Measurements from ENCODE around the gene NAP1L5. TPM values are rescaled to one million over a fixed set of nuclear protein-coding genes. Genes with fewer than 3 reads are reported as not detected.
A peak's percentile ranks its signal among the peaks of the same experiment; 100 is the strongest.

Gene NAP1L5
- total and polyA plus RNA-seq, 4 donors = 2.0 to 10.0 (median 2.9) TPM

DNA sequence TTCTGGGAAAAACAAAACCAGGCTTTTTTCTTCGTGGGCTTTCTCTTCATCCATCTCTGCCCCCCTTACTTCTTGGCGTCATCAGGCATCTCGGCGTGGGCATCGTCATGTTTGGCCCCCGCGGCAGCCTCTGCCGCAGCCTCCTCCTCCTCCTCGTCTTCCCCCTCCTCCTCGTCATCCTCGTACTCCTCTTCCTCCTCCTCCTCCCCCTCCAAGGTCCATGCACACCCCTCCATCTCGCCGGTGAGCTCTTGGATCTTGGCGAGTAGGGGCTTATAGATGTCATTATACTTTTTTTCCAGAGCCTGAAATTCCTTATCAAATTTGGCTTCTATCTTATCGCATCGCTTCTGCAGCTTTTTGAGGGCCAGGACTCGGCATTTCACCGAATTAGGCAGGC lies 488 bp downstream of the NAP1L5 start:
- Histone ChIP-seq H3K9me3 (ENCODE audit: control insufficient read depth in 4 of 4, low read length in 3 of 4) (no peaks in the 10 kb centered on the region), H3K27me3 (ENCODE audit: control insufficient read depth in 4 of 4, insufficient read depth in 4 of 4, low read length in 3 of 4) (no peaks in the 10 kb centered on the region), H3K36me3 (ENCODE audit: control insufficient read depth in 4 of 4, insufficient read depth in 3 of 4, low read depth in 1 of 4, low read length in 3 of 4) (no peaks in the 10 kb centered on the region), H3K27ac (ENCODE audit: low read depth in 1 of 2, low read length in 2 of 2) (peak overlapping the region; percentile 37 to 39), H3K4me1 (ENCODE audit: control insufficient read depth in 4 of 4, insufficient read depth in 4 of 4, low read length in 3 of 4) (peaks cover 0 to 3% (median 1%) of the 10 kb centered on the region in 4 donors), H3K4me3 (ENCODE audit: low read depth in 1 of 3, low read length in 3 of 3) (peak overlapping the region; percentile 49 to 71 (median 71)), H3K9ac (ENCODE audit: low read depth in 1 of 2, low read length in 2 of 2) (peak overlapping the region in 1 of 2 donors; percentile 49)
- no peak for DNase-seq (ENCODE audit: low spot score)
- WGBS = 41% methylated on average over 18 of the region's 18 CpGs
- TF ChIP-seq HNF4A (conservative IDR thresholded peaks at IDR 0.05) (no peak), ZBTB33 (IDR thresholded peaks at IDR 0.05) (no peak), EGR1 (IDR thresholded peaks at IDR 0.05; ENCODE audit: low read depth in 2 of 2) (no peak), NR2F2 (IDR thresholded peaks at IDR 0.05) (no peak), SP1 (IDR thresholded peaks at IDR 0.05) (no peak), RXRA (IDR thresholded peaks at IDR 0.05) (no peak), REST (IDR thresholded peaks at IDR 0.05) (no peak), TAF1 (conservative IDR thresholded peaks at IDR 0.05) (no peak), ATF3 (IDR thresholded peaks at IDR 0.05) (no peak), RAD21 (IDR thresholded peaks at IDR 0.05) (no peak), YY1 (IDR thresholded peaks at IDR 0.05) (no peak), FOXA1 (IDR thresholded peaks at IDR 0.05) (no peak), GABPA (IDR thresholded peaks at IDR 0.05 in 1 of 2, conservative IDR thresholded peaks at IDR 0.05 in 1 of 2) (no peak), JUND (IDR thresholded peaks at IDR 0.05) (no peak), FOXA2 (IDR thresholded peaks at IDR 0.05) (no peak), HNF4G (IDR thresholded peaks at IDR 0.05) (no peak)
- TF ChIP-seq, protein P1, sequence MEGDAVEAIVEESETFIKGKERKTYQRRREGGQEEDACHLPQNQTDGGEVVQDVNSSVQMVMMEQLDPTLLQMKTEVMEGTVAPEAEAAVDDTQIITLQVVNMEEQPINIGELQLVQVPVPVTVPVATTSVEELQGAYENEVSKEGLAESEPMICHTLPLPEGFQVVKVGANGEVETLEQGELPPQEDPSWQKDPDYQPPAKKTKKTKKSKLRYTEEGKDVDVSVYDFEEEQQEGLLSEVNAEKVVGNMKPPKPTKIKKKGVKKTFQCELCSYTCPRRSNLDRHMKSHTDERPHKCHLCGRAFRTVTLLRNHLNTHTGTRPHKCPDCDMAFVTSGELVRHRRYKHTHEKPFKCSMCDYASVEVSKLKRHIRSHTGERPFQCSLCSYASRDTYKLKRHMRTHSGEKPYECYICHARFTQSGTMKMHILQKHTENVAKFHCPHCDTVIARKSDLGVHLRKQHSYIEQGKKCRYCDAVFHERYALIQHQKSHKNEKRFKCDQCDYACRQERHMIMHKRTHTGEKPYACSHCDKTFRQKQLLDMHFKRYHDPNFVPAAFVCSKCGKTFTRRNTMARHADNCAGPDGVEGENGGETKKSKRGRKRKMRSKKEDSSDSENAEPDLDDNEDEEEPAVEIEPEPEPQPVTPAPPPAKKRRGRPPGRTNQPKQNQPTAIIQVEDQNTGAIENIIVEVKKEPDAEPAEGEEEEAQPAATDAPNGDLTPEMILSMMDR (IDR thresholded peaks at IDR 0.05; ENCODE audit: low read depth, low read length, missing input control) = no peak
- TF ChIP-seq, protein P2, sequence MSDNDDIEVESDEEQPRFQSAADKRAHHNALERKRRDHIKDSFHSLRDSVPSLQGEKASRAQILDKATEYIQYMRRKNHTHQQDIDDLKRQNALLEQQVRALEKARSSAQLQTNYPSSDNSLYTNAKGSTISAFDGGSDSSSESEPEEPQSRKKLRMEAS (IDR thresholded peaks at IDR 0.05) = no peak
